ENCODE results near the gene SGCA. TPM values are rescaled to one million over a fixed set of nuclear protein-coding genes. Genes with fewer than 3 reads are reported as not detected.

SGCA gene
- total RNA-seq, 1 donor from 2014 or later, result not detected

DNA sequence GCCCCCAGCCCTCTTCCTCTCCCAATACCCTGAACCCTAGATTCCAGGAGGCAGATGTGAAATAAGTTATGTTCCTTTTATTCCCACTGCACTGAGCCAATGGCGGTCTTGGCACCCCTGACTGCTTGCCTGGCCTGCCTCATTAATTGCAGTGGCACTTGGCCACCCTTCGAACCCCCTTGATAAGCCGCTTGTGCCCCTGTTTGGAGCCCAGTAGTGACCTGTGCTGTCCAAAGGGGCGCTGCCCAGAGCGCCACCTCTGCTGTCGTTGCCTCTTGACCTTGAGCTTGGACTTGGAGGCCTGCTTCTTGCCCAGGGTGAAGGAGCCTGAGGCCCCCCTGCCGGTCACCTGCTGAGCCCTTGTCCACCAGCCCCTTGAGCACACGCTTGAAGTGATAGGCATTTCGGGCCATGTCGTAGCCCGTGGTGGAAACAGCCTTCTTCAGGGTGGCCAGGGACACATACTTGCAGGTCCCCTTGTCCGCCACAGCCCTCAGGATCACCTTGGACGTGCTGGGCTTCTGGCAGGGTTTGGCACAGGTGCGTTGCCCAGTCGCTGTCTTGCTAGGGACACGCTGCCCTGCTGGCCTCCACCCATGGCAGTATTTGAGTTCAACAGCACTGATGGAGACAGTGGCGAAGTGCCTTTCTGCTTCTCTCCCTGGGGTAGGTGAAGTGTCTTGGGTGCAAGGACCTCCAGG is 5.7 kb downstream of the SGCA start:
- Histone ChIP-seq H3K27me3 (ENCODE audit: control insufficient read depth, insufficient read depth, low read length) (peaks cover 4% of the 10 kb centered on the region), H3K36me3 (ENCODE audit: control insufficient read depth, insufficient read depth, low read length) (no peaks in the 10 kb centered on the region), H3K4me3 (ENCODE audit: low read depth, low read length) (no peak overlapping the region)
- no peak for DNase-seq (ENCODE audit: low read depth)
- TF ChIP-seq, protein P1, sequence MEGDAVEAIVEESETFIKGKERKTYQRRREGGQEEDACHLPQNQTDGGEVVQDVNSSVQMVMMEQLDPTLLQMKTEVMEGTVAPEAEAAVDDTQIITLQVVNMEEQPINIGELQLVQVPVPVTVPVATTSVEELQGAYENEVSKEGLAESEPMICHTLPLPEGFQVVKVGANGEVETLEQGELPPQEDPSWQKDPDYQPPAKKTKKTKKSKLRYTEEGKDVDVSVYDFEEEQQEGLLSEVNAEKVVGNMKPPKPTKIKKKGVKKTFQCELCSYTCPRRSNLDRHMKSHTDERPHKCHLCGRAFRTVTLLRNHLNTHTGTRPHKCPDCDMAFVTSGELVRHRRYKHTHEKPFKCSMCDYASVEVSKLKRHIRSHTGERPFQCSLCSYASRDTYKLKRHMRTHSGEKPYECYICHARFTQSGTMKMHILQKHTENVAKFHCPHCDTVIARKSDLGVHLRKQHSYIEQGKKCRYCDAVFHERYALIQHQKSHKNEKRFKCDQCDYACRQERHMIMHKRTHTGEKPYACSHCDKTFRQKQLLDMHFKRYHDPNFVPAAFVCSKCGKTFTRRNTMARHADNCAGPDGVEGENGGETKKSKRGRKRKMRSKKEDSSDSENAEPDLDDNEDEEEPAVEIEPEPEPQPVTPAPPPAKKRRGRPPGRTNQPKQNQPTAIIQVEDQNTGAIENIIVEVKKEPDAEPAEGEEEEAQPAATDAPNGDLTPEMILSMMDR (IDR thresholded peaks at IDR 0.05; ENCODE audit: insufficient read depth, low read length, poor library complexity, severe bottlenecking), result no peak

DNA sequence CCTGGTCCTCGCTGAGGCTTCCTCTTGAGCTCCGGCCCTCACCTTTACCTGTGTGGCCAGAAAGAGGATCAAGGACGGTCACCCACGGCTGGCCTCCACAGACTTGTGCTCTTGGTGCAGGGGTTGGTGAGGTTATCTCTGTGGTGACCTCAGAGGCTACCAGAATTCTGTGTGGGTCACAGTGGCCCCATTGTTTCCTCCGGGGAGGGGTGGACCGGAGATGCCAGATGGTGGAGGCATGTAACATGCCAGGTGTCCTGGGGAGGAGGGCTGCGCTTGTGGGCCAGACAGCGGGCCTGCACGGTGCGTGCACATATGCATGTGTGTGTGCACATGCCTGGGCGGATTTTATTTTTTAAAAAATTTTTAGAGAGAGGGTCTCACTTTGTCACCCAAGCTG is 6.3 kb downstream of the SGCA start:
- TF ChIP-seq, protein P1 (IDR thresholded peaks at IDR 0.05; ENCODE audit: insufficient read depth, low read length, poor library complexity, severe bottlenecking), result no peak
- no peak for DNase-seq (ENCODE audit: low read depth)
- peaks cover 4% of the 10 kb centered on the region for H3K27me3 ChIP-seq (ENCODE audit: control insufficient read depth, insufficient read depth, low read length)

DNA sequence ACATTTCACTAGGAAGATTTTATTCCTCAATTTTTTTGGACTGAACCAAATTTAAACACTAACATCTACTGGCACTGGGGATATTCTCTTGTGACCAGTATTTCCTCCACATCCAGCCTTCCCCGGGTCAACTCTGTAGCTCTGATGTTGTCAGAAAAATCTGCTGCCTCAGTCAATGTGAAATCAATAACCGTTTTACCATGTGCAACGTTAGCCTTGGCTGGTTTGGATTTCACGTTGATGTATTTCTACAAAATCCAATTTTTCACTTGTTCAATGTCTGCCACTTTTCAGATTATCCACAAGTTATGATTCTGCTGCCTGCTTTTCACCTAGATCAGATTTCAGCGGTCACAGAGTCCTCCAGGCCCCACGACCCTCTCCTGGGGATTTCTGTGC is 7.1 kb downstream of the SGCA start:
- TF ChIP-seq, protein P1 (IDR thresholded peaks at IDR 0.05; ENCODE audit: insufficient read depth, low read length, poor library complexity, severe bottlenecking), result no peak
- DNase-seq (ENCODE audit: low read depth), result no peak
- H3K4me3 ChIP-seq (ENCODE audit: low read depth, low read length), result no peak overlapping the region
- no peaks in the 10 kb centered on the region for H3K36me3 ChIP-seq (ENCODE audit: control insufficient read depth, insufficient read depth, low read length)
- H3K27me3 ChIP-seq (ENCODE audit: control insufficient read depth, insufficient read depth, low read length), result peaks cover 4% of the 10 kb centered on the region

More for the DNA sequence above, 6.3 kb downstream of the SGCA start:
- H3K36me3 ChIP-seq (ENCODE audit: control insufficient read depth, insufficient read depth, low read length), result no peaks in the 10 kb centered on the region
- H3K4me3 ChIP-seq (ENCODE audit: low read depth, low read length), result no peak overlapping the region

DNA sequence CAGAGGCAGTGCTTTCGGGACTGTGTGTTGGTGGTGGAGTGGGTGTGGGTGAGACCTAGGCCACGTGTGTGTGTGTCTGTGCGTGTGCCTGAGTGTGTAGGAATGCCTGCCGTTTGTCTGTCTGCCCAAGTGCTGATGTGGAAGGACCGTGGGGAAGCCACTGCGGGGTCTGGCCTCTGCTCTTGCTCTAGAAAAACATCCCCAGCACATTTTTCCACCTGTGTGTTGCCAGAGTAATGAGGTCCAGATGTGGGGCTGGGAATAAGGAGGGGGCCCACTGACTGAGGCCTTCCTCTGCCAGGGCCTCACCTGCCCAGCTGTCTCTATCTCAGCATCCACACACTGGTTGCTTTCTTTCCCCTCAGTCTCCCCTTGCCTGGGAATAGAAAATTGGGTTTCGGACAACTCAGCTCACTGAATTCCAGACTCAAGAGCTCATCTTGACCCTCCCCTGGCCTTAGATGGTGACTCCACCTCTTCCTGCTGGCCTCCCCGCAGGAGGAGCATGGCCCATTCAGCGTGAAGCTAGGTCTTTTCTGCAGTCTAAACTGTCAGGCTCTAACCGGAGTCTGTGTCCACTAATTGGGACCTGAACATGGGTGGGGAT is 7.6 kb downstream of the SGCA start:
- DNase-seq (ENCODE audit: low read depth), result peak; percentile 65
- H3K36me3 ChIP-seq (ENCODE audit: control insufficient read depth, insufficient read depth, low read length), result no peaks in the 10 kb centered on the region
- TF ChIP-seq, protein P1 (IDR thresholded peaks at IDR 0.05; ENCODE audit: insufficient read depth, low read length, poor library complexity, severe bottlenecking), result no peak
- no peaks in the 10 kb centered on the region for H3K27me3 ChIP-seq (ENCODE audit: control insufficient read depth, insufficient read depth, low read length)
- no peak overlapping the region for H3K4me3 ChIP-seq (ENCODE audit: low read depth, low read length)

DNA sequence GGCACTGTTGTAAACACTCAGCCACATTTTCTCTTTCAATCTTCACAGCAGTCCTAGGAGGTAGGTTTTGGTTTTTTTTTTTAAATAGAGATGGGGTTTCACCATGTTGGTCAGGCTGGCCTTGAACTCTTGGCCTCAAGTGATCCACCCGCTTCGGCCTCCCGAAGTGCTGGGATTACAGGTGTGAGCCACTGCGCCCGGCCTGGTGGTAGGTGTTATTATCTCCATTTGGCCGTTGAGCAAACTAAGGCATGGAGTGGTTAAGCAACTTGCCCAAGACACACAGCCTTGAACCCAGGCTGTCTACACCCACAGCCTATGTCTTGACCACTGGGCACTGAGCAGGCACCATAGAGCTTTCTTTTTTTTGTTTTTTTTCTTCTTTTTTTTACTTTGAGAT is 8.6 kb downstream of the SGCA start:
- H3K4me3 ChIP-seq (ENCODE audit: low read depth, low read length), result no peak overlapping the region
- DNase-seq (ENCODE audit: low read depth), result no peak
- no peaks in the 10 kb centered on the region for H3K27me3 ChIP-seq (ENCODE audit: control insufficient read depth, insufficient read depth, low read length)
- H3K36me3 ChIP-seq (ENCODE audit: control insufficient read depth, insufficient read depth, low read length), result no peaks in the 10 kb centered on the region
- TF ChIP-seq, protein P1 (IDR thresholded peaks at IDR 0.05; ENCODE audit: insufficient read depth, low read length, poor library complexity, severe bottlenecking), result no peak
